SJCRH30 (cell line): ENCODE results near the gene FOSL2. TPM values are rescaled to one million over a fixed set of nuclear protein-coding genes. Genes with fewer than 3 reads are reported as not detected.

Source experiments
- DNase-seq, 2 experiments: peaks; one replicate each; pipeline ENCODE4 v3.0.0-alpha.2; 2015 to 2020
- H3K27ac ChIP-seq: fragments of 250-450 bp; sonication (Bioruptor Pico); 2 replicates; pipeline ENCODE4 v1.5.1; 2020; ENCODE audit warnings: mild to moderate bottlenecking, moderate library complexity
- H3K27me3 ChIP-seq: fragments of 250-450 bp; sonication (Bioruptor Pico); 2 replicates; pipeline ENCODE4 v1.5.1; 2020; ENCODE audit warnings: mild to moderate bottlenecking, moderate library complexity
- H3K36me3 ChIP-seq: fragments of 250-450 bp; sonication (Bioruptor Pico); 2 replicates; pipeline ENCODE4 v1.5.1; 2020; ENCODE audit warnings: mild to moderate bottlenecking, moderate library complexity
- H3K4me1 ChIP-seq: fragments of 250-450 bp; sonication (Bioruptor Pico); 2 replicates; pipeline ENCODE4 v1.5.1; 2020; ENCODE audit warnings: mild to moderate bottlenecking, moderate library complexity
- H3K4me3 ChIP-seq: fragments of 250-450 bp; sonication (Bioruptor Pico); 2 replicates; pipeline ENCODE4 v1.5.1; 2020; ENCODE audit warnings: mild to moderate bottlenecking, moderate library complexity
- H3K9me3 ChIP-seq: fragments of 250-450 bp; sonication (Bioruptor Pico); replicated peaks from 2 replicates; pipeline ENCODE4 v1.5.1; 2020; ENCODE audit warnings: mild to moderate bottlenecking, moderate library complexity
- total RNA-seq: library from RNA; depleted of rRNA; stranded (reverse); fragments of >200 nt; shearing (Covaris generic); gene quantifications from 2 replicates; pipeline ENCODE4 v1.2.3, GENCODE V29; 2014

The FOSL2 gene
- total RNA-seq, 1 experiment from 2014 or later = 30.7 TPM

DNA sequence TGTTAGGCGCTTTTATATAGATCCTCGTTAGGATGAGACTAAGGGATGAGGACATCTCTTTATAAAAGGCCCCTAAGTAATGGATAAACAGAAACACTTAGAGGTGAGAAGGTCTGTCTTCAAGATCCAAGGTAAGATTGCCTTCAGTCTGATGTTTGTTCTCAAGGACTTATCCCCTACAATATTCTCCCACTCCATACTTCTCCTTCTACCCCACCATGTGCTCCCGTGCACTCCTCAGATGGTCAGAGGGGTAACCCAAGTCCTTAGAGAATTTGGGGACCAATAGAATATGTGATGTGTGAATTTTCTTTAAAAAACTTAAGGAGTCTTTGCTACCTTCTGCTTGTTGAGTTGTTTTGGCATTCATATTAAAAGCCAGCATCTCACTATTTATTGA lies 23.1 kb downstream of the FOSL2 start:
- Histone ChIP-seq H3K27me3 (no peaks in the 10 kb centered on the region), H3K36me3 (peaks cover 25% of the 10 kb centered on the region), H3K4me3 (no peak overlapping the region), H3K9me3 (no peaks in the 10 kb centered on the region), H3K27ac (peak overlapping the region; percentile 98), H3K4me1 (peaks cover 42% of the 10 kb centered on the region)
- no peak for DNase-seq

DNA sequence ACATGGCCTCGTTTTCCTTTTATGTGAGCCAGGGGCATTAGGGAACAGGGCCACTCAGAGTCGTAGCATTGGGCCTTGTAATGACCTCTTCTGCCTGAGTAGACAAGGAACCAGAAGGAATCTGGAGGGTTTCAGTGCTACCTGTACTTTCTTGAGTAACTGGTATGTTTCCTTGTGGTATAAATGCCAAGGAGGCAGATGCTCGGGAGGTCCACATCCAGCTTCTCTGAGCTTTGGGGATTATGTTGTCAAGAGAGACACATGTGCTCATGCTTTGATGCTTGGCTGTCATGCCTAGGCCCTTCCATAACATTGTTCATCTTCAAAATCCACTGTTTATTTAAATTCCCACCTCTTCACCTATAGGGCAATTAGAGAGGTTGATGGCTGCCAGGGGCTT lies 26.3 kb downstream of the FOSL2 start:
- Histone ChIP-seq H3K27me3 (no peaks in the 10 kb centered on the region), H3K36me3 (peaks cover 8% of the 10 kb centered on the region; the same call in 1 of the 2 replicates), H3K4me1 (peaks cover 21% of the 10 kb centered on the region), H3K27ac (no peak overlapping the region), H3K9me3 (no peaks in the 10 kb centered on the region), H3K4me3 (no peak overlapping the region)
- no peak for DNase-seq

DNA sequence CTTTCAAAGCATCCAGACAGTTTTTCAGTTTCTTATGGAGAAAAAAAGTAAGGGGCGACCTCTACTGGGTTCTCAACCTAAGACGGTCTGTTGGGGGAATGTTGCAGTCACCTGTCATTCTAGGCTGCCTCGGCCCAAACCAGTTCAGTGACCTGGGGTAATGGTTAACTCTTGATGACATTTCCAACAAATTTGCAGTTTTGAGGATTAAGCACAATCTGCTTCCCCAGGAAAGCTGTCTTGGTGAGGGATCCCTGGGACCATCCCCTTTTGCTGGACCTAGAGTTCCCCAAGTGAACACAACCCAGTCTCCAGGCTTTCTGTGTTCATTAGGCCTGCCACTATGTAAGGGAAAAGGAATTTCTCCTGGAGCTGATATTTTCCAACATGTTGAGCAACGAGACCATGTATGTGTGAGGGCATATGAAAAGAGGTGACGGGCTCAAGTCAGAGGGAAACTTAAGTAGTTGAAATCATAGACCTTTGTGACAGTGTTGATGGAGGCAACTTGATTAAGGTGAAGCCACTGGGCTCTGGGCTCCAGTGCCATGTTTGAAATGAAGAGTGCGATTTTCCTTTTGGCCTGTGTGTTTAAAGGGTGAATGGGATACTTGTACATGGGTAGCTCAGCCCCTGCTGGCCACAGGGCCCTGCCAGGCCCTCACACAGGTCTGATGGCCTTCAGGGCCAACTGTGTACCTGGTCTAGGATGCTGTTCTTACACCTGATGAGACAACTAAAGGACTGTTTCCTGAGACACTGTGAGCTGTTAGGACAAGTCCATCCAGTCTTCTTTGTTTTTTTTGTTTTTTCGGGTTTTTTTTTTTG lies 27.0 kb downstream of the FOSL2 start:
- Histone ChIP-seq H3K27ac (no peak overlapping the region), H3K4me3 (no peak overlapping the region), H3K4me1 (peaks cover 14% of the 10 kb centered on the region), H3K36me3 (peaks cover 8% of the 10 kb centered on the region; the same call in 1 of the 2 replicates), H3K27me3 (no peaks in the 10 kb centered on the region), H3K9me3 (no peaks in the 10 kb centered on the region)
- no peak for DNase-seq

- Histone ChIP-seq H3K27me3 (no peaks in the 10 kb centered on the region), H3K27ac (no peak overlapping the region), H3K9me3 (no peaks in the 10 kb centered on the region), H3K4me3 (no peak overlapping the region), H3K4me1 (peaks cover 4% of the 10 kb centered on the region), H3K36me3 (peaks cover 4% of the 10 kb centered on the region; the same call in 1 of the 2 replicates)
- no peak for DNase-seq
Observed at GRCh38 chr2:28420722-28421121, 28.1 kb downstream of the FOSL2 start.

- no peak overlapping the region for H3K27ac ChIP-seq
- DNase-seq = no peak
- H3K9me3 ChIP-seq = no peaks in the 10 kb centered on the region
- no peaks in the 10 kb centered on the region for H3K36me3 ChIP-seq
- no peaks in the 10 kb centered on the region for H3K27me3 ChIP-seq
- no peaks in the 10 kb centered on the region for H3K4me1 ChIP-seq
- H3K4me3 ChIP-seq = no peak overlapping the region
Observed at GRCh38 chr2:28422908-28423741, 30.5 kb downstream of the FOSL2 start.

- no peak overlapping the region for H3K27ac ChIP-seq
- no peaks in the 10 kb centered on the region for H3K4me1 ChIP-seq
- no peaks in the 10 kb centered on the region for H3K9me3 ChIP-seq
- DNase-seq = no peak
- no peaks in the 10 kb centered on the region for H3K27me3 ChIP-seq
- no peaks in the 10 kb centered on the region for H3K36me3 ChIP-seq
- no peak overlapping the region for H3K4me3 ChIP-seq
Observed at GRCh38 chr2:28423856-28424605, 31.4 kb downstream of the FOSL2 start.

- no peak overlapping the region for H3K4me3 ChIP-seq
- no peak for DNase-seq
- no peak overlapping the region for H3K27ac ChIP-seq
- no peaks in the 10 kb centered on the region for H3K4me1 ChIP-seq
- no peaks in the 10 kb centered on the region for H3K36me3 ChIP-seq
- H3K9me3 ChIP-seq = no peaks in the 10 kb centered on the region
- no peaks in the 10 kb centered on the region for H3K27me3 ChIP-seq
Observed at GRCh38 chr2:28424799-28425463, 32.3 kb downstream of the FOSL2 start.

DNA sequence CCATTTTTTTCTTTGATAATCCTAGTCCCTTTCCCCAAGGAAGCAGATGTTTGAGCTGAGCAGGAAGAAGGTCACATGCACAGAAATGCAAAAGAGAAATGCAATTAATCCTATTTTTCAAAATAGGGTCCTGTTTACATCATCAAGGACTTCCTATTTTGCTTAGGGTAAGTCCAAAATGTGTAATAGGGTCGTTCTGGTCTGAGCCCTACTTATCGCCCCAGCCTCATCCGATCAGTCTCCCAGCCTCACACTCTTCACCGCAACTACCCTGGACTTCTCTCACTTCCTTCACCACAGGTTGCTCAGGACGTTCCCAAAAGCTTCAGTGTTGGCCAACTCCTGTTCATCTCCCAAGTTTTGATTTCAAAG lies 32.8 kb downstream of the FOSL2 start:
- DNase-seq = no peak
- Histone ChIP-seq H3K36me3 (no peaks in the 10 kb centered on the region), H3K4me1 (no peaks in the 10 kb centered on the region), H3K4me3 (no peak overlapping the region), H3K27me3 (no peaks in the 10 kb centered on the region), H3K9me3 (no peaks in the 10 kb centered on the region), H3K27ac (no peak overlapping the region)

GRCh38 chr2:28427741-28428415 lies 35.2 kb downstream of the FOSL2 start:
- no peaks in the 10 kb centered on the region for H3K27me3 ChIP-seq
- H3K36me3 ChIP-seq = no peaks in the 10 kb centered on the region
- DNase-seq = no peak
- H3K9me3 ChIP-seq = no peaks in the 10 kb centered on the region
- H3K4me3 ChIP-seq = no peak overlapping the region
- H3K4me1 ChIP-seq = no peaks in the 10 kb centered on the region
- H3K27ac ChIP-seq = no peak overlapping the region

- Histone ChIP-seq H3K27me3 (no peaks in the 10 kb centered on the region), H3K4me1 (no peaks in the 10 kb centered on the region), H3K27ac (no peak overlapping the region), H3K9me3 (no peaks in the 10 kb centered on the region), H3K4me3 (no peak overlapping the region), H3K36me3 (no peaks in the 10 kb centered on the region)
- no peak for DNase-seq
Observed at GRCh38 chr2:28428486-28428885, 35.8 kb downstream of the FOSL2 start.

GRCh38 chr2:28429636-28430376 lies 37.1 kb downstream of the FOSL2 start:
- DNase-seq = no peak
- peaks cover 6% of the 10 kb centered on the region for H3K4me1 ChIP-seq
- H3K9me3 ChIP-seq = no peaks in the 10 kb centered on the region
- H3K36me3 ChIP-seq = no peaks in the 10 kb centered on the region
- H3K27ac ChIP-seq = no peak overlapping the region
- no peak overlapping the region for H3K4me3 ChIP-seq
- H3K27me3 ChIP-seq = no peaks in the 10 kb centered on the region

DNA sequence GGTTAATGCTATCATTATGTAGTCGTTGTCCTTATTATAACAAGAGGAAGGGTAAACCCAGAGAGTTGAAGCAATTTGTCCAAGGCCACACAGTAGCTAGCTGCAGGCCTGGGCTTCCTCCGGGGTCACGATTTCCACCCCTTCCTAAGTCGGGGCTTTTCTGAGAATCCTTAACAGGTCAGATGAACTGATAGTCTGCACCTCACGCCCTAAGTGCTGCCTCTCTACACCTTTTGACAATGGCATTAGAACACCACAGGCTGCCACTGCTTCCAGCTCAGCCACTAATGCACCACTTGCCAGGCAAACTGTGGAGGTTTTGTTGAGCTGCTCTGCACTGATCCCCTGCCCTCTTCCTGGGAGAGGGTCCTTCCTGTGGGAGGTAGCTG lies 37.7 kb downstream of the FOSL2 start:
- Histone ChIP-seq H3K4me1 (peaks cover 10% of the 10 kb centered on the region), H3K27ac (no peak overlapping the region), H3K4me3 (no peak overlapping the region), H3K36me3 (no peaks in the 10 kb centered on the region), H3K9me3 (no peaks in the 10 kb centered on the region), H3K27me3 (no peaks in the 10 kb centered on the region)
- DNase-seq = no peak

DNA sequence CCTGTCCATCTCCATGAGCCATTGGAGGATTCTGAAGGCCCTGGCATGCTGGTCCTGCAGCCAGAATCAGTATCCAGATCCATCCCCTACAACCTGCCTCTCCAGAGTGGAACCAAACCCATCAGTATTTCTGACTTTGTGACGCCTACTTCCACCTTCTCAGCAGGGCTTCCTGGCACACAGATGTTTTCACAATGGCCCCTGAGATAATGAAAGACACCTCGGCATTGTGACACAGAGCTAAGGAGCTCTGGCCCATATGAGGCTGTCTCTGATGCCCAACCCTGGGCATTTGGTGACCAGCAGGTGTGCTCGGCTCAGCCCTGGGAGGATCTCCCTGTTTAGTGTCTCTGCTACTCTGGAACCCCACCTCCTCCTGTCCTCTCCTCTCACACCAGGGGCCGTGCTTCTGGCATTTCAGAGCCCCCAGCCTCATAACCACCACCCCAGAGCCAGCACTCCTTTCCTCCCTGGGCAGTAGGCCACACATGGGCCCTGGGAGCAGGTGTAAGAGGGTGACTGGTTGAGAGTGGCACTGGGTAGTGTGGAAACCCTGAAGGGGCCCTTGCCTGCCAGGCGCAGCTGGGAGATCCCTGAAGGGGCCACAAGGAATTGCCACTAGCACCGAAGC lies 38.2 kb downstream of the FOSL2 start:
- Histone ChIP-seq H3K4me3 (no peak overlapping the region), H3K36me3 (no peaks in the 10 kb centered on the region), H3K4me1 (peaks cover 10% of the 10 kb centered on the region), H3K27me3 (no peaks in the 10 kb centered on the region), H3K27ac (no peak overlapping the region), H3K9me3 (no peaks in the 10 kb centered on the region)
- DNase-seq = no peak
